ENCODE data around the gene HOXA9.

Gene HOXA9

DNA sequence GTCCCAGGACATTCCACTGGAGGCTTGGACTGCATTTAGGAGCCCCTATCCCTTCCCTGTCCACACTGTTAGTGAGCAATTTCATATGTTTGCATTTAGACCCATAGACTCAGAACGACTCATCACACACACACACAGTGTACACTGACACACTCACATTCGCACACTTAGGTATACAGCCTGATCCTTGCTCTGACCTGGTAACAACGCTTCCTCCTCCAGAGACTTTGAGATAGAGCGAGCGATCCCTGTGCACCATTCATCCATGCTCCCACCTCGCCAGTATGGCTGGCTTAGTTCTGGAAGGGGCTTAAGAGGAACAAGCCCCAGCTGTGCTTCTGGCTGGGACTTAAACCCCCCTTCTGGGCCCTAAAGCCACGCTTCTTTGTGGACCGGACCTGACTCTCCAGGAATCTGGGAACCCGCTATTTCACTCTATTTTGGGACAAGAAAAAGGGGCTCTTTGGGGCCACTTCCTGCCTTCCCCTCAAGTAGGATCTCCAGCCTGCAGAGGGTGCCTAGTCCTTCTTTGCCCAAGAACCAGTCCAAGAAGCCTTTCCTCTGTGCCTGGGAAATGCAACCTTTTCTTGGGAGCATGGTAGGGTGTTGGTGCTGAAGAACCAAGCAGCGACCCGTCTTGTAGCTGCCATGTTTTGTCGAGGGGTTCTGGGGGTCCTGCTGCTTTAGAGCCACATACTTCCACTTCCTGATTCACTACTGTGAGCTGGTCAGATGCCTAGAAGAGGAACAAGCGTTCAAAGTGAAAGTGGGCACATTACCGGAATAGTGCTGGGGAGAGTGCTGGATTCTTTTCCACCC lies 35.6 kb upstream of the HOXA9 start:
- DNase-seq (ENCODE audit: low read depth): no peak
- in situ Hi-C loops (cut with HindIII; ENCODE audit: low sequenced_read_pairs): loop anchor here (25.0 kb wide), 1 partner anchor 386 kb away; no protein-coding TSS in a partner anchor
- no peak for TF ChIP-seq CTCF (IDR thresholded peaks at IDR 0.05; ENCODE audit: low read depth, low read length, missing control alignments)
- H3K4me3 ChIP-seq (ENCODE audit: low read depth, low read length): no peak overlapping the region

DNA sequence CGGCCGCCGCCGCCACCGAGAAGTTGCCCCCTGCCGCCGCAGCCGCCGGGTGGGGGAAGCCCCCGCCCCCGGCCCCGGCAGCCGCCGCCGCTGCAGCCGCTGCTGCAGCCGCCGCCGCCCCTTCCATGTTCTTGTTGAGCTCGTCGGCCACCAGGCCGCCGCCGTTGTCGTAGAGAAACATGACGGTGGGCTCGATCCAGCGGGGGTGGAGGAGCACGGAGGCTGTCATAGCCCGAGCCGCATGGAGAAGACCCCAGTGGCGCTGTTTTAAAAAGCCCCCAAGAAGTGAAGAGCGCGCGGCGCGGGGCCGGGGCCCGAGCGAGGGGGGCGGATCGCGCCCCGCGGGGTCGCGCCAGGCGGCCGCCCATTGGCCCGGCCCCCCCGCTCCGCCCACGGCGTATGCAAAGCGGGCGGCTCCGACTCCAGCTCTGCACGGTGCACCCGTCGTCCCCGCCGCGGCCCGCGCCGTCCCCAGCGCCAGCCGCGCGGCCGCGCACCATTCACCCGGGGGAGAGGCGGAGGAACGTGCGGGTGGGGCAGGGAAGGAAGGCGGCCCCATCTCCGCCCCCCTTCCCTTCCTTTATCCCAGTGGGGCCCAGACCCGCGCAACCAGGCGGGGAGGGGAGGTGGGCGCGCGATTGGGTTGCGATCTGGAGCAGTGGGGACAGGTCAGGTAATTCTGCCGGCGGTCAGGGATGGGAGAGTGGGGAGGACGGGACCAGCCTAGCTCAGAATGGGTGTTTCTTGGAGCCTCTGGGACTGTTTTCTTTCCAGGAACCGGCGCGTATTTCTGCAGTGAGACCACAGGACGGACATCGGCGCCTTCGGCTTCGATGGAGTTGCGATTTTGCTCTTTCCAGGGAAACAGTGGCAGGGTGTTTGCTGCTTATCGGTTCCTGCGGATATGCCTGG lies 34.8 kb upstream of the HOXA9 start, which contains the start of gene HOXA13:
HOXA13 (minus strand) TSS at position 243 of the 912 bp plus-strand sequence; CDS start at position 229, 14 bp downstream.
- H3K4me3 ChIP-seq (ENCODE audit: low read depth, low read length): no peak within 1 kb of the TSS
- TF ChIP-seq CTCF (IDR thresholded peaks at IDR 0.05; ENCODE audit: low read depth, low read length, missing control alignments): no peak
- in situ Hi-C loops (cut with HindIII; ENCODE audit: low sequenced_read_pairs): loop anchor here (25.0 kb wide), 1 partner anchor 387 kb away; no protein-coding TSS in a partner anchor
- no peak for DNase-seq (ENCODE audit: low read depth)

DNA sequence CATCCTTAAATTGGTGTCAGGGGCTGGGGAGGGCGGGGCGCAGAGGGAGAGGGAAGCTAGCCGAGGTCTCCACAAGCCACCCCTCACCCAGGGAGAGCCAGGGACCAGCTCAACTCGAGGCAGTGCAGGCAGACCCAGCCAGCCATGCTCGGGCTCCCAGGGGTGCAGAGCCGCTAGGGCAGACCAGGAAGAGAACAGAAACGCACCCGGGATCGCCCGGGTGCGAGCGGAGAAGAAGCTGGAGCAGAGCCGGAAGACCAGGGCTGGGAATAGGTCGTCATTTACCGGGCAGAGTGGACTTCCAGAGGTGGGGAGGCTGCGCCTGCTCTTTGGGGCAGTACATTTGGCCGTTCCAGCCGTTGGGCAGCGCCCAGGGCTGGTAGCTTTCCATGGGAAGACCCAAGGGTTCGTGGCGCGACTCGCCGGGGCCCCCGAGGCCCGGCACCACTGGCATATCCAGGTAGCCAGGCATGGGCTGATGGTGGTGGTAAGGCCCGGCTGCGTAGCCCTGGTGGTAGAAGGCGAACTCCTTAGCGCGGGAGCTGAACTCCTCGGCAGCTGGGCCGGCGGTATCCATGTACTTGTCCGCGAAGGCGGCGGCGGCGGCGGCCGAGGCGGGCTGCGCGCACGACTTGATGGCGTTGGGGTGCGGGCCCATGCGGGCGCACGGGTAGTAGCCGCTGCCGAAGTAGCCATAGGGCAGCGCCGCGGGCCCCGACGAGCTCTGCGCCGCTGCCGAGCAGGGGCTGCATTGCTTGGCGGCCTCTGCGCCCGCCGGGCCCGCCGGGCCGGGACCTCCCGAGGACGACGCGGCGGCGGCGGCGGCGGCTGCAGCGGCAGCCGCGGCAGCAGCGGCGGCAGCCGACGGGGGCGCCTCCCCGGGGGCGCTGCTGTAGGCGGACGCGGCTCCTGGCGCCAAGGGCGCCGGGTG lies 33.8 kb upstream of the HOXA9 start:
- DNase-seq (ENCODE audit: low read depth): no peak
- H3K4me3 ChIP-seq (ENCODE audit: low read depth, low read length): no peak overlapping the region
- in situ Hi-C loops (cut with HindIII; ENCODE audit: low sequenced_read_pairs): no loop called here
- TF ChIP-seq CTCF (IDR thresholded peaks at IDR 0.05; ENCODE audit: low read depth, low read length, missing control alignments): no peak

- no peak for TF ChIP-seq CTCF (IDR thresholded peaks at IDR 0.05; ENCODE audit: low read depth, low read length, missing control alignments)
- no peak overlapping the region for H3K4me3 ChIP-seq (ENCODE audit: low read depth, low read length)
- DNase-seq (ENCODE audit: low read depth): no peak
- in situ Hi-C loops (cut with HindIII; ENCODE audit: low sequenced_read_pairs): no loop called here
Measured at GRCh38 chr7:27198138-27198841, 33.0 kb upstream of the HOXA9 start.

DNA sequence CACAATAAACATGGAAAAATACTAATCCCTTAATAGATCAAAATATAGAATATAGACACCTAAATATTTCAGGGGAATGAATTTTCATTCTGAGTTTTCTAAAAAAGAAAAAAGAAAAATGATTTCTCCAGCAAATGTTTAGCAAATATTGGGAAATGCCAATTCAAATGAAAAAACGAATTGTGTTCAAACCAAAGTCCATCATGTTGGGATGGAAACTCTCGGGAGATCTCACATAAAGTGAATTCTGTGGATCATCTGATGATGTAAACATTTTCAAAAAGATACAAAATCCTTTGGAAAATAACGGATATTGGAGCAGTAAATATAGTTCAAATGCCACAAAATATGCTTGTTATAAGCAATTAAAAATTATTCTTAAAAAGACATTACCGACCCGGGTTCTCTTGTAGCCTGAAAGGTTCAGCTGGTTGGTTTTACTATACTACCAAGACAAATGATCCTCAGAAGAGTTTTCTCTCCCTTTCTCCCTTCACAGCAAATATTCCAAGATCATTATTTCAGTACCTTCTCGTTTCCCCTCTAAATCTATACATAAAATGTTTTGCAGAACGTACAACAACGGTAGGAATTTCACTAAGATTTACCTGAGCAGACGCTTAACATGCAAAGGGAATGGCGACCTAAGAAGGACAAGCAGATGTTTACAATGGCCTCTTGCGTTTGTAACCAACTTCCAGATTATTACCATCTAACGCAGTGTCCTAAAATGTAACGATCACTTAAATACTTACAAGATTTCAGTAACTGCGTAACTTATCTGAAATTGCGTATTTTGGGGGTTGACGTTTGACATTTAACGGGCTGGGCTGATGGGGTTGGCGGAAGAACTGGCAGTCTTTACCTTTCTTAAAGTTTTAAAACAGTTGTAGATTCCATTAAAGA lies 32.1 kb upstream of the HOXA9 start:
- in situ Hi-C loops (cut with HindIII; ENCODE audit: low sequenced_read_pairs): no loop called here
- DNase-seq (ENCODE audit: low read depth): no peak
- no peak overlapping the region for H3K4me3 ChIP-seq (ENCODE audit: low read depth, low read length)
- no peak for TF ChIP-seq CTCF (IDR thresholded peaks at IDR 0.05; ENCODE audit: low read depth, low read length, missing control alignments)
